GM12872 (cell line): ENCODE results near the gene NTS.

ENCODE experiments used
- CTCF ChIP-seq: IDR thresholded peaks from 3 replicates; pipeline ENCODE4 v1.5.1; 2011; ENCODE audit warnings: low read depth, mild to moderate bottlenecking, low read length, moderate library complexity; ENCODE audit not compliant: insufficient read depth

NTS gene

GRCh38 chr12:85866986-85867776, 6.9 kb upstream of the NTS start:
- TF ChIP-seq CTCF = peak; percentile 72

GRCh38 chr12:85872497-85873091, 1.5 kb upstream of the NTS start:
- peak; percentile 73 for TF ChIP-seq CTCF

GRCh38 chr12:85877459-85877858, 3.4 kb downstream of the NTS start:
- TF ChIP-seq CTCF = no peak

GRCh38 chr12:85883763-85884162, 9.7 kb downstream of the NTS start:
- no peak for TF ChIP-seq CTCF

GRCh38 chr12:85894653-85895052, 20.6 kb downstream of the NTS start:
- TF ChIP-seq CTCF = no peak

- TF ChIP-seq CTCF = peak; percentile 41; the same call in 1 of the 3 replicates
Observed at GRCh38 chr12:85920324-85920947, 46.3 kb downstream of the NTS start.

GRCh38 chr12:85923767-85924331, 49.8 kb downstream of the NTS start:
- TF ChIP-seq CTCF = peak; percentile 46; the same call in 2 of the 3 replicates
